Stimulated activated CD8-positive, alpha-beta memory T cell treated with anti-CD3 and anti-CD28 coated beads, Interleukin-15, amount 100 ng/mL, for 24 hours (primary cell): ENCODE data around the gene TUSC2.

ENCODE experiments used
- DNase-seq: peaks from one replicate; pipeline ENCODE4 v3.0.0-alpha.2; 2020; ENCODE audit warnings: low read depth

TUSC2 gene, protein sequence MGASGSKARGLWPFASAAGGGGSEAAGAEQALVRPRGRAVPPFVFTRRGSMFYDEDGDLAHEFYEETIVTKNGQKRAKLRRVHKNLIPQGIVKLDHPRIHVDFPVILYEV

DNA sequence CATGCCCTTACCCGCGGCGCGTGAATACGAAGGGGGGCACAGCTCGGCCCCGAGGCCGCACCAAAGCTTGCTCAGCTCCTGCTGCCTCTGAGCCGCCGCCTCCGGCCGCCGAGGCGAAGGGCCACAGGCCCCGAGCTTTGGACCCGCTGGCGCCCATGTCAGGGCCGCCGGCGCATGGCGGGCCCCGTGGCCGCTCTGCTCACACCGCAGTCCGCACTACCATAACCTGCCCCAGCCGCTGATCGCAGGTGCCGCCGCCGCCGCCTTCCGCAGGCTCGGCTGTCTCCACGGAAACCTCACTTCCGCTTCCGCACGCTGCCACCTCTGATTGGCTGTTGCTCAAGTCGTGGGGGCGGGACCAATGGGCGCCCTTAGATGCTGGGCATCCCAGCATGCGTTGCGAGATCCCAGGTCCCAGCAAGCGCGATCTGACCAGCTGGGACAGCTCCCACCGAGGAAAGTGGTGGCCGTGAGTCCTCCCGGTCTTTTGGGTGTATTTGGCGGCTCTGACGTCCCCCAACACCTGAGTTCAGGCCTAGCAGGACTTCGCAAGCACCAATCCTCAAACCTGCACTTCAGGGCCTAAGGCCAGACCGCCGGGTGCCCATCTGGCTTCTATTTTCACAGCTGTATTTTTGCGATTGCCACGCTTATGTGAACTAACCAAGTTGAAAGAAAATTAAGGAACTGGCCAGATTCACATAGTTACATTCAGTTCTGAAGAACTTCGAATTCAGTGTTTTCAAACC is at the start of gene TUSC2:
Gene TUSC2, minus strand, starts transcription at position 281 of the 749 bp plus-strand sequence. Its CDS starts 124 bp downstream, at position 157.
- peak; percentile 79 for DNase-seq

DNA sequence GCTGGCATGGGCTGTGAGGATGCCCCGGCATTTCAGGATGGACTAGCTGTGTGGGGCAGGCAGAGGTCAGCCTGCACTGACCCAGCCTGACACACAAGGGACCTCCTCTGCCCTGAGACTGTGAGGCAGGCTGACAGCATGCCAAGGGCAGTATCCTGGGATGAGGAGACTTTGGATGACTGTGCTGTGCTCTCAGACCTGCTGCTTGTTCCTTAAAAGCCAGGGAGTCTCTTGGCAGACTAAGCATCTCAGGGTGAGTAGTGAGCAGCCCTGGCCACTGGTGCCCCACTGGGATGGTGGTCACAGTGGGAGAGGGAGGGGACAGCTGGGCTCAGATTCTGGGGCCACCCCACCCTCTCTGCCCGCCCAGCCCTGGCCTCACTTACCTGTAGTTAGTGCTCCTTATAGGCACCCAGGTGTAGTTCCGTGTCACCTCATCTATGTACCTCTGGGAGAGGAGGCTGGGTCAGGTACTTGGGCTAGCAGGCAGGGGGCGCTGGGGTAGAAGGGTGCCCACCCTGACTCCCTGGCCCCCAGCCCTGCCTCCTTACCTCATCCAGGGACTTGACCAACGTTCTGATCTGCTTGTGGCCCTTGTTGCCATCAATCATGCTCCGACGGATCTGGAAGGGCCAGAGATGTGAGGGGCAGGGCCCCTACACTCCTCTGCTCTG is 47.4 kb upstream of the TUSC2 start:
- no peak for DNase-seq

DNA sequence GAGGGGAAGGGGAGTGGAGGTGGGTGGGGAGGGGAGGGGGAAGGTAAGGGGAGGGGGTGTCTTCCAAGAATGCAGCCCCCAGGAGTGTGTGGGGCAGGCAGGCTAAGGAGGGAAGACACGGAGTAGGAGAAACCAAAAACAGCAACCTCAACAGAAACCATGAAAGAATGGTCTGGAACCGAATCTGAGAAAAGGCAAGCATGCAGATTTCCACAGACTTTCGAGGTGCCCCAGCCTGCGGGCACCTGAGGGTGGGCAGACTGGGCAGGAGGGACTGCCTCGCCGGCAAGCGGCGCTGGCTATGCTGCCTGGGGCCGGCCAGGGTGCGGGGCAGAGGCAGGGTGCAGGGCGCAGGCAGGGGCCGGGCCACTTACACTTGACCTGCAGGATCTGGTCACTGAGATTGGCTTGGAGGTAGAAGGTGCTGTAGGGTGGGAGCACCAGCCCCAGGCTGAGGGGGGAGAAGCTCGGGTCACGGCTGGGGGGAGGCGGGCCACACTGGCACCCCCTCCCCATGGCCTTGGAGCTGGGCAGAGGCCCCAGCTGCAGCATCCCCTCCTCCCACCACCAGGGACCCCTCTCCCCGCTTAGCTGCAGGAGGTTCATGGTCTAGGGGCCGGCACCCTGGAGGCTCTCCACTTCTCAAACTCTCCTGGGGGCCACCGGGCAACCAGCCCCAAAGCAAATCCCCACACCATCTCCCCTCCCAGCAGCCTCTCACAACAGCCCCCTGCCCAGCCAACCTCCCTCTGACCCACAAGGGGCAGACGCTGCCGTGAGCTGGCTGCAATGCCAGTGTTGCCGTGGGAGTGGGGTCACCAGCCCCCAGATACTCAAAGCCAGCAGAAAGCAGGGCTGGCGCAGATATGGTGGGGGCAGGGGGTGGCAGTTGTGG is 46.6 kb upstream of the TUSC2 start:
- no peak for DNase-seq

DNA sequence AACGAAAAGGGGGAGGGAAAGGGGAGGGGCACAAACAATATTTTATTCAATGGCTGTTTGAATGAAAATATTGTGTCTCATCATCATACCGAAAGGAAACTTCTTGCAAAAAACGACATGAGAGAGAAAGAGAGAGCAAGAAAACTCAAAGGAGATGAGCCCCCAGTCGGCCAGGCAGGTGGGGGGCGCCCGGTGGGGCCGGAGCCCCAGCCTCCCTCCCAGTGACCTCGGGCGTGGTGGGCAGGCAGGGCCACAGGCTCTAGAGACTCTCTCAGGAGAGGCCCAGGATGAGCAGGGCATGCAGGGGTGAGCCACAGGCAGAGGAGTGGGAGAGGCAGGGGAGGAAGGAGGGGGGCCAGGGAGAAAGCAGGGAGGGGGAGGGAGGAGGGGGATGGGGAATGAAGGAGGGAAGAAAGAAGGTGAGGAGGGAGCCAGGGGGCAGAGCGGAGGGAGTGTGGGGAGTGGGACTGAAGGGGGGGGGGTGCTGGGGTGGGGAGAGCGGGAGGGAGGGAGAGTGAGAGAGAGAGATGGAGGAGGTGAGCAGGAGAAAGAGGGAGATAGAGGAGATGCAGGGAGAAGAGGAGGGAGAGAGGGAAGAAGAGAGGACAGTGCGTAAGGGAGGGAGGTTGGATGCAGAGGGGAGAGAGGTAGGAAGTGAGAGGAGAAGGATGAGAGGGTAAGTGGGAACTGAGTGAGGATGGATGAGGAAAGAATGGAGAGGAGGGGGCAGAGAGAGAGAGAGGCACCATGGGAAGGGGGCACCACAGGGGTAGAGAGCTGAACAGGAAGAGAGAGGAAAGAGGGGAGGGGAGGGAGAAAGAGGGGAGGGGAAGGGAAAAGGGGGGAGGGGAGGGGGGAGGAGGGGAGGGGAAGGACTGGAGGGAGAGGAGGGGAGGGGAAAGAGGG is 45.4 kb upstream of the TUSC2 start:
- no peak for DNase-seq

DNA sequence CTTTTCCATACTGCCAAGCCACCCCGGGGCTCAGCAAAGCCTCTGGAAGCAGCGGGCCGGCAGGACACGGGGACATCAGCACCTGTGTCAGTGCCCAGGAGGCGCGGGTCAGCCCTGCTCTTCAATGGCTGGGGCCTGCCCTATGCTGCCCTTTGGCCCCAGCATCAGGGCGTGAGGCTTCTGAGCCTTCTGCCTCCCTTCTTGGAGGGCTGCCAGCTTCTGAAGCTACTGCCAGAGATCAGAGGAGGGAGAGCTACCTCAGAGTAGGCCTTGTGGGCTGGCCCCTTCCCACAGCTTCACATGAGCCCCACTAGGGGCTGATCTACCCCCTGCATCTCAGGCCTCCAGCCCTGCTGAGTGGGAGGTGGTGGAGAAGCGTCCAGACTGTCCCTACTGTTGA is 44.3 kb upstream of the TUSC2 start:
- DNase-seq, result no peak

DNA sequence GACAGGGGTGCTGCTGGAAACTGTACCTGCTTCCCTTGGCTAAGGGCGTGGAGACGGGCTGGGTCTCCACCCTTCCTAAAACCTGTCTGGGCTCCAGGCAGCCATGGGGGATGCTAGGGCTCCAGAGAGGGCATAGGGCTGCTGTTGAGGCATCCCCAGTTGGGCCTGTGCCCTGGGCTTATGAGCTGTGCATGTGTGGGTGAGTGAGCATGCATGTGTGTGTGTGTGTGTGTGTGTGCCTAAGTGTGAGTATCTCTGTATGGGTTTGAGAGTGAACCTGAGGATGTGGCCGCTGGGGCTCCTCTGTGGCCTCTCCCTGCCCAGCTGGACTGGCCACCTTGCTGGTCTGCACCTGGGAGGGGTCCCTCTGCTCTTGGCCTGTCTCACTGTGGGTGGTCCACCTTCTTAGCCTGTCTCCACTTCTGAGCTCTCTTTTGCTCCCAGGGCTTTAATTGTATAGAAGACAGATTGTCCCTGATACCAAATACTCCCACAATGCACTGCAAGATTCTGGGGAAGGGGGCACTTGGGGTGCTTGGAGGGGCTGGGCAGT is 43.2 kb upstream of the TUSC2 start:
- DNase-seq, result no peak

DNA sequence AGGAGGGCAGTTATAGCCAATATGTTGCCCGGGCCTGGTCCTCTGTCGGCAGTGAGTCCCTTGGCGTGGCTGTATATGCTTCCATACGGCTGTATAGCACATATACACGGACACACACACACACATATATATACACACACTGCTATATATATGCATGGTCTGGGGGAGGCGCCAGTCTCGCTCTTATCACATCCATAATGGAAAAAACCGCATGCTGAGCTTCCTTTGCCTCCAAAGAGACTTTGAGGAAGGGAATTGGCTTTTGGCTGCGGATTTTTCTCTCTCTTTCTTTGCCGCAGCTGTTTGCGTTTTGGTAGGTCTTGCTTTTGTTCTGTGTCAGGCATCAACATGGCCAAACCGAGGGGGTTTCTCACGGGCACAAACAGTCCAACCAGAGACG is 42.6 kb upstream of the TUSC2 start:
- DNase-seq, result no peak

DNA sequence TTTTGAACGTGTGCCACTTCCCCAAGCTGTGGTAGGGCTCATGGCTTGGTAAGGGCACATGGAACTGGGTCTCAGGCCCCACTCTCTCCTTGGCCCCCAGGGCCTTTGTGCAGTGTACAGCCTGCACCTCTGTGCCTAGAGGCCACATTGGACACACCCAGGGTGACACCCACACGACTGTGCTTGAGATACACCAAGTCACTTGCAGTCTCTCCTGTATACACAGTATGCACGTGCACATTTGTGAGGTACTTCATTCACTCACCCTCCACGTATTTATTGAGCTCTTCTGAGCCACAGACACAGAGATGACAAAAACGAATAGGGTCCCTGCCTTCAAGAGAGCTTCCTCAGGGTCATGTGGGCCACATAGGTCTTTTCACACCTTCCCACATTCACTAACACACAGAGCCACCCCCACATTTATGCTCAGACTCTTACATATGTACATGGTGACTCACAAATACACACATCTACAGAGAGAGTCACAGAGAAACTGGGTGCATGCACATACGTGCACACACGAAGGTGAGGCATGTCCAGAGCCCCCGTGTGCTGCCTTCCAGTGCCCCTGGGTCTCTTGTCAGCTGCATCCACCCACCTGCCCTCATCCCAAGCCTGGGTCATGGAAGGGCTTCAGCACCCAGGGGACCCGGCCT is 41.1 kb upstream of the TUSC2 start:
- DNase-seq, result no peak

DNA sequence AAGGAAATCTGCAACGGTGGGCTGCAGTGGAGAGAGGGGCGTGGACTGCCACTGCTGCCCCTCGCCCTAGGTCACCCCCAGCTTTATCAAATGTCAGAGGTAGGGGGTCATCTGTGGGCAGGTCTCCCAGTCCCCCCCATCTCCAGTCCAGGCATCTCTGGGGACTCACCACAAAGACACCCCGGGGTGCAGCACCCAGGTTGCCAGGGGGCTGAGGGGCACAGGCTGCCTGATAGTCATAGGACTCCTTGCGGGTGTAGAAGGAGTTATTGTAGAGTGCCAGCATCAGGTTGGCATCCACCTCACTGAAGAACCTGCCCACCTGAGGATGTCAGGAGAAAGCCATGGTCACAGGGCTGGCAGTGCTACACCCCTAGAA is 37.8 kb upstream of the TUSC2 start:
- DNase-seq, result no peak

DNA sequence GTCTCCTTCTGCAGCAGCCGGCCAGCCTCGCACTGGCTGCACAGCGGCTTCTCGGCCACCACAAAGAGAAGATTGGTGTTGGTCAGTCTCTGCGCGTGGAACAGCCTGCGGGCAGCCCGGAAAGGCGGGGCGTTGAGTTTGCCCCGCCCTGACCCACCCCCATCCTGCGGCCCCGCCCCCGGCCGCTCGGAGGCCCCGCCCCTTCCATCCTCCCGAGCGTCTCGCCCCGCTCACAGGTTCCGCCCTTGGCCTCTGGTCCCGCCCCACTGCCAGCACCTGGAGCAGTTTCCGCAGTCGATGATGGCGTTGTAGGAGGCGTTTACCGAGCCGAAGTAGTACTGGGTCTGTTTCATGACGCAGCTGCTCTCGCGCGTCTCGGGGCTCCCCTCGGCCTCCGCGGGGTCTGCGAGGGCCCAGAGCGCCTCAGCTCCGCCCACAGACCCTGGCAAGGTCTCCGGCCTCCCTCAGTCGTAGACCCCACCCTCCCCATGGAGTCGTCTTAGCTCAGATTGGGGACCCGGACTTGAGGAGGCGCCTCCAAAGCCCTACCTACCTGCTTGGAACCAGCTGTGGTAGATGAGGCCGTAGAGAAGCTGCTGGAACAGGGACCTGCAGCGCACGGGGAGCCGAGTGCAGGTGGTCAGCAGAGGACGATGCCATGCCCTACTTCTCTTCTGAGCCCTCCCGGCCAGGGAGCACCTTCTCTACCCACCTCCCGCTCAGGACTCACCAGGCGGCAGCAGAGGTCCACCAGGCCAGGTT is 37.2 kb upstream of the TUSC2 start:
- peak; percentile 79 for DNase-seq

DNA sequence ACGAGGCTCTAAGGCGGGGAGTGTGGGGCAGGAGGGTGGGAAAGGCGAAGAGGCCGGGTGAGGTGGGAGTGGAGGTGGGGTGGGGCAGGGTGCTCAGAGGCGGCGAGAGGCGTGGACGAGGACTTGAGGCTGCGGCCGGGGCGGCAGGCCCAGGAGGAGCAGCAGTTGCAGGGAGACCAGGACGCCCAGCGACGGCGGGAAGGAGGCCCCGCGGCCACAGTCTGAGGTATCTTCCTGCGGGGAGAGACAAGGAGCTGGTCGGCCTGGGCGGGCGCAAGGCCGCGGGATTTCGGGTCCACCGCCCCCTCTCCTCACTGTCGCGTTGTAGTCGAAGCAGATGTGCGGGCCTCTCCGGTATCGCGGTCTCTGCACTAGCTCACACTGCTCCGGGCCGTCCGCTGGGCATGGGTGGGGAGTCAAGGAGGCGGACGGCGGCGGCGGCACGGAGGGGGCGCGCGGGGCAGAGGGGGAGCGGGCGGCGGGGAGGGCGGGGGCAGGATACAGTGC is 36.6 kb upstream of the TUSC2 start:
- no peak for DNase-seq

DNA sequence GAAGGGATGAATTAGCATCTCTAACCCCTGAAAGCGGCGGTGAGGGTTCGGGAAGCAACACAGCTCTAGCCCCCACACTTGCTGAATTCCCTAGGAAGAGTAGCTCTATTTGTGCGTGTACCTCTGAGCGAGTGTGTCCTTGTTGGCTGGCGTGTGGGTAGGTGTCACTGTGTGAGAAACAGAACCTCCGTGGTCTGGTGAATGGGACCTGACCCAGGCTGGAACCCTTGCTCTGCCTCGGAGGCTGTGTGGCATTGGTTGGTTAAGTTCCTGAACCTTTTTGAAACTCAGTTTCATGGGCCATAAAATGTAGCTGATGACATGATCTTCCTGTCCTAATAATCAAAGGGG is 31.7 kb upstream of the TUSC2 start:
- no peak for DNase-seq

DNA sequence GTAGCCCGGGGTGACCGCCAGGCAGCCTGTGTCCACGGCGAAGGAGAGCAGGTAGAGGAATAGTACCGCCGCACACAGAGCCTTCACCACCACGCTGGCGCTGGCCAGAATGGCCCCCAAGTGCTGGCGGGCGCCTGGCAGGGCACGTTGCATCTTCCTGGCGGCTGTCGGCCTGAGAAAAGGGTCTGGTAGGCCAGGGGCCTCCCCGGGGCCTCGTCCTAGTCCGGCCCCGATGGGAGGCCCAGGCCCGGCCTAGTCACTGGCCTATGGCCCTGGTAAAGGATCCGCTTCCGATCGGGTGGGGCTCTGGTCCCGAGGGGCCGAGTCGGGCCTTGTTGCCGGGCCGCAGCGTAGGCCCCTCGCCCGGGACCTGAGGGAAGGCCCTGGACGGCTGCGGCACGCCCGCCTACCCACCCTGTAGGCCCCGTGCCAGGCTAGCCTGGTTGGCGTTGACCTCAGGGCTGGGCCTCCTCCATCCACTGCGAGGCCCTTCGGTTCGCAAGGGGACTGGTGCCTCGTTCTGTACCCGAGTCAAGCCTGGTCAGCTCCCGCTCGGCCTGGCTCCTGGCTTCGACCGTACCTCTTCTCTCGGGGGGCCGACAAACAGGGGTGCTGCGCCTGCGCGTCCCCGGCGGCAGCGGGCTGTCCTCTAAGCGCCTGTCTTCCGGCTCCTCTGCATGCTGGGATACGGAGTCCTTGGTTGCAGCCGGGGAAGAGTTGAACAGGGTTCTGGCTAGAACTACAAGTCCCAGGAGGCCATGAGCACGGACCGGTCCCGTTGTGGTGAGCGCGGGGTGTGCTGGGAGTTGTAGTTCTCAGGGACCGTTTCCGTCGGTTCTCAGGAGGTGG is 31.1 kb upstream of the TUSC2 start, which contains the start of gene TMEM115:
Gene TMEM115, minus strand, starts transcription at position 611 of the 849 bp plus-strand sequence. Its CDS starts 458 bp downstream, at position 153.
- DNase-seq, result peak; percentile 77

DNA sequence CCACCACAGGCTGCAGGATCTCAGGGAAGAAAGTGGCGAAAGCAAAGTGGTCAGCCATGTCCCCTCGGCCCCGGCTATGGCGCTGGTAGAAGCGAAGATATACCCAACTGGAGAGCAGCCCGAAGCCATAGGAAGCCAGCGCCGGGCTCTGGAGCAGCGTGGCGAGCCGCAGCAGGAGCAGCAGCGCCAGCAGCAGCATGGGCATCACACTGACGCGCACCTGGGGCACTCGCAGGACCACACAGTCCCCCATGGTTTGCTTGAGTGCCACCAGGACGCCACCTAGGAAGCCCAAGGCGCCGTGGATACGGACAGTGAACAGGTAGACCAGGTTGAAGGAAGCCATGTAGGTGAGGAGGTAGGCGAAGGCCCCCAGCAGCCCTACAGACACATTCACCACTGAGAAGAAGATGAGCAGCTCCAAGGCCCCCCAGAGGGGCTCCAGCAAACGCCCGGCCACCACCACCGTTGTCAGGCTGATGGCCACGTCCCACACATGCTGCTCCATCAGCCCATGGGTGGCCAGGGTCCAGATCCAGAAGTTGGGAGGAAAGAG is 30.4 kb upstream of the TUSC2 start:
- no peak for DNase-seq

DNA sequence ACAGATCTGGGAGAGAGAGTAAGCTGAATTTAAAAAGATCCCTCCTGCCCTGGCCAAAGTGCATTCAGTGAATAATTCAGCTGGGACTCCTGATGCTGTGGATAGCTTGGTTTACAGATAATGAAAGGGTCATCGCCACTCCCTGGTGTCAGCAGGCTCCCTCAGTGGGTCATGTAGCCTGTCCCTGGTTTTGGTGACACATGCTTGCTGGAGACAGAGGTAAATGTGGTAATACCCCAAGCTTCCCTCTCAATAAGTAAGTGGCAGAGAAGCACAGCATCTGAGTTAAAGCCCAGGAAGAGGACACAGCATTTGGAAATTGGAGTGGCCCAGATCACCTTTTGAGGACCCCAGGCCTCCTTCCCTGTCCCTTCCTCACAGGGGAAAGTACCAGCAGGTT is 29.5 kb upstream of the TUSC2 start:
- no peak for DNase-seq

DNA sequence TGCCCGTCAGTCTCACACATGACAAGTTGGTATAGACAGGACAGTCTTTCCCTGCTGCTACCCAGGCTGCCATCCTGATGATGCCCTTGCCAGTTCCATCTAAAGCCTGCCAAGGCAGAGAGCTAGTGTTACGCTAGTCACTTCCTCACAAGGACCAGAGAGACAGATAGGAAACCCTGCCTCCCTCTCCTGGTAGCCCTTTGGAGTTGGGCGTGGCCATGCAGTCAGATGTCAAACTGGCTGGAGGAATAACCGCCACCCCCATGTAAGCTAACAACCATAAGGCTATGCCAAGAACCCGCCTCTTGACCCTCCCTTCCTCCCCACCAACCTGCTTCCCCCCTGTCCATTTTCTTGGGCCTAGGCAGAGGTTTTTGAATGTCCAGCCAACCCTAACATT is 28.5 kb upstream of the TUSC2 start:
- no peak for DNase-seq

DNA sequence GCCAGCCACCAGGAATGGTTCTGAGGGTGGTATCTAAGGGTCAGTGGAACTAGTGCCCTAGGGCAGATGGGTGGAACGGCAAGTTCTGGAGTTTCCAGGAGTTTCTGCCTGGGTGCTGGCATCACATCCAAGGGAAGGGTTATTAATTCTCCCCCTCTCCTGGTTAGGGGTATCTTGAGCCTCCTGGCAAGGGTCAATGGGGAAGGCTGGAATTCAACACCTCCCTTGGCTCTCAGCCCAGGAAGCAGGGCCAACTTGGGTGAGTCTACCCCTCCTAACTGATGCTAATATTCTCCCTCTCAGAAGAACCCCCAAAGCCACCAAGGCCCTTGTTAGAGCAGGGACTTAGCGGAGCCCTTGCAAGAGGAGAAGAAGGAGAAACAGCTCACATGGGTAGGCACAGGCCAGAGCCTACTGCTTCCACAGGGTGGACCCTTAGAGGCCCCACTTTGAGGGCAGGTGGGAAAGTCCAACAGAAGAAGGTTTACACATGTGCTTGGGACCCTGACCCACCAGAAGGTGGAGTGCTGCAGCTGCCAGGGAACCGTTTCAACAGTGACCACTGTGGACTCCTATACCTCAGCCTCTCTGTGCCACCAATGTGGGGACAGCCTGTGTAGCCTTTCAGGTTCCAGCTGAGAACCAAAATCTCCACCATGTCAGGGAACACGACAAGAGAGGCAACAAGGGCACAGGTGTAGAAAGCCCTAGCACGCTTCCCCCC is 28.0 kb upstream of the TUSC2 start:
- DNase-seq, result no peak

DNA sequence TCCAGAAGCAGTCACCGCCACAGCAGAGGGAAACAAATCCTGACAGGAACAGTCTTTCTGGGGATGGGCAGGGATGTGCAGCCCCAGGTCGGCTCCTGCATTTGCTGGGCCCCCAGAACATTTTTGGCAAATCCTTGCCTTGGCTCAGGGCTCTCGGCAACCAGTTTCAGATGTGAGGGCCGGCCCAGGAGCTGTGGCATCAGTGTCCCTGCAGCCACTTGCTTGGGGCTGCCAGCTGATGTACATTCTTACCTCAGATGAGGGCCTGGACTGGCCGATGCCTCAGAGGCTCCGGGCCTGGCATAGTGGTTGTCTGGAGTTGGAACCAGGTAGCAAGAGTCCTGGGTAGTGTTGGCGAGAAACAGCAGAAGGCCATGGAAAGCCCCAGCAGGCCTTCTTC is 26.8 kb upstream of the TUSC2 start:
- DNase-seq, result no peak
